ENCODE data around the gene MANBA.
"Not testable (repeated sequence)": the region's sequence is repeated elsewhere in the genome, so short reads cannot be mapped to it uniquely, and the experiment has no call there.

Gene MANBA

GRCh38 chr4:102619776-102620631 lies 140.8 kb downstream of the MANBA start:
- not testable (repeated sequence) for DNase-seq (ENCODE audit: low spot score)

GRCh38 chr4:102619021-102619420 lies 141.7 kb downstream of the MANBA start:
- DNase-seq (ENCODE audit: low spot score), result not testable (repeated sequence)

DNA sequence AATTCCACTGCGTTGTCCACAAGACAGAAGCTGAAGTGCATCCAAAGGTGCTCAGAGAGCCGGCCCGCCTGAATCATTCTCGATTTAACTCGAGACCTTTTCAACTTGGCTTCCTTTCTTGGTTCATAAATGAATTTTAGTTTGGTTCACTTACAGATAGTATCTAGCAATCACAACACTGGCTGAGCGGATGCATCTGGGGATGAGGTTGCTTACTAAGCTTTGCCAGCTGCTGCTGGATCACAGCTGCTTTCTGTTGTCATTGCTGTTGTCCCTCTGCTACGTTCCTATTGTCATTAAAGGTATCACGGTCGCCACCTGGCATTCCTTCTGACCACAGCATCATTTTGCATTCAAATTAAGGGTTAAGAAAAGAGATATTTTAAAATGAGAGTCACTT lies 144.1 kb downstream of the MANBA start:
- no peak for DNase-seq (ENCODE audit: low spot score)

DNA sequence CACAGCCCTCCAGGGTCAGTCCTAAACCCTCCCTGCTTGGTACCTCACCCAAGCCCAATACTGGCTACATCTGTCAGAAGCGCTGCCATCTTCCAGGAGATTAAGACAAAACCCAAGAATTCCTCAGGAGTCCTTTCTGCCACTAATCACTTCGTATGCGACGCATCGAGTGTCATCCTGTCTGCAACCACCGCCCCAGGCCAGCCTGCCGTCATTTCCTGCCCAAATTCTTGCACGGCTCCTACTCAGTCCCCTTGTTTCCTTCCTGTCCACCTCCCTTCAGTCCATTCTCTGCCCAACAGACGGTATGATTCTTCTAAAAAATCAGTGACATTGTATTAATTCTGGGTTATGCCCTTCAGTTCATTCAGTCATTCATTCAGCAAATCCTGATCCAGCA lies 146.0 kb downstream of the MANBA start:
- DNase-seq (ENCODE audit: low spot score), result no peak

GRCh38 chr4:102612824-102613366 lies 147.9 kb downstream of the MANBA start:
- no peak for DNase-seq (ENCODE audit: low spot score)

GRCh38 chr4:102612210-102612609 lies 148.6 kb downstream of the MANBA start:
- no peak for DNase-seq (ENCODE audit: low spot score)

GRCh38 chr4:102610476-102610875 lies 150.3 kb downstream of the MANBA start:
- no peak for DNase-seq (ENCODE audit: low spot score)

DNA sequence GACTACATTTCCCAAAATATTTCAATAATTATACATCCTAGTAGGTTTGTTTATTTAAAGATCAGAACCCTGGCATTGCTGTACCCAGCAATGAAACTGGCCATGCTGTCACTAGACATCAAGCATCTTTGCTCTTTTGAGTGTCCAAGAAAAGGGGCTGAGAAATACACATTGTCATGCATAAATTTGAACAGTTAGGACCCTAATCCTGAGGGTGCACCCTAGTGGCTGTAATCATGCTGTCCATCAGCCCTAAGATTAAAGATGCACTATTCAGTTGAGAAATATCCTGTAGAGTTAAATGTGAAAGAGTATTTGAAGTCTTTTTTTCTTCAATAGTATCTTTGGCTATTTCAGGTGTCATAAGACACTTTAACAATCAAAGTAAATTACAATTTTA lies 150.8 kb downstream of the MANBA start:
- no peak for DNase-seq (ENCODE audit: low spot score)

- no peak for DNase-seq (ENCODE audit: low spot score)
Observed at GRCh38 chr4:102608190-102608589, 152.6 kb downstream of the MANBA start.

DNA sequence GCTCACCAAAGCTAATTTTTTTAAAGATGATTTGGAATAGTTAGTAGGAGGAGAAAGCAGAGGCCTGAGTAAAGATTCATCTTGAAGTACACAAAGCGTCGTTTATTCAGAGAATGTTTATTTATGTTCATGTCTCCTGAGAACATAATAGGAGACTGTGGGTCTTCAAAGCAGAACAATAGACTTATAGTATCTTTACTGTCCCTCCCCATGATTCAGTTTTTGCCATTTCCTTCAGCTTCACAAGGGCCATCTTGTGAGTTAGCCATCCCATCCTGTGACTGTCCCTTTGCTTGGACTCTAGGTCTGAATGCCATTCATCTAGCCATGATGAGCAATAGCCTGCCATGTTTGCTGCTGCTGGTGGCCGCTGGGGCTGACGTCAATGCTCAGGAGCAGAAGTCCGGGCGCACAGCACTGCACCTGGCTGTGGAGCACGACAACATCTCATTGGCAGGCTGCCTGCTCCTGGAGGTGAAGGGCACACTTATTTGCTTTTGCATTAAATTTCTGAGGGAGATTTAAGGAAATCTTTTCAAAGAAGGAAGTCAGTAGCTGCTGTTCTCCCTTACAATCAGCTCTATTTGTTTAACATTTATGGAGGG lies 153.8 kb downstream of the MANBA start:
- no peak for DNase-seq (ENCODE audit: low spot score)

GRCh38 chr4:102606261-102606660 lies 154.5 kb downstream of the MANBA start:
- no peak for DNase-seq (ENCODE audit: low spot score)

DNA sequence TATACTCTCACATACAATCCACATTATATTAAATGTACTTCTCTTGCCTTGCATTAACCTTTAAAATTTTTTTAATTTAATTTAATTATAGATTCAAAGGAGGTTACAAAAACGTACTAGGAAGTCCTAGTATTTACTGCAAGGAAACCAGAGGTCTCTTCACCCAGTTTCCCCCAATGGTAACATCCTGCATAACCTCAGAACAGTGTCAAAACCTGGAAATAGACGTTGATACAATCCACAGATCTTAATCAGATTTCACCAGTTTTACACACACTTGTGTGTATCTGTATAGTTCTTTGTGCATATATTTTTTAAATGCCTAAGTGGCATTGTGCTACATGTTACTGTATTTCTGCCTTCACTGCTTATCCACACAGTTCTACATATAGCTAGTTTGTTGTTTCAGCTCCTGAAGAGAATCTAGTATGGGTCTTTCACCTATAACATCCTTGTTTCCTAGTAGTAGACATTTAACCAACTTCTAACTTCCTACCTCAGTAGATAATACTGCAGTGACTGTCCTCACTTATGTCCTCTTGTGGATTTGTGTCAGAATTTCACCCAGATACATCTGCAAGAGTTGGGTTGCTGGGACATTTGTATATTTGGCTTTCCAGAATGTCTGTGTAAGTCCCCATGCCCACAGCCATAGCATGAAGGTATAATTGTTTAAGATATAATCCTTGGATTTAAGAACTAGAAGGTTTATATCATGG lies 156.4 kb downstream of the MANBA start:
- DNase-seq (ENCODE audit: low spot score), result no peak

DNA sequence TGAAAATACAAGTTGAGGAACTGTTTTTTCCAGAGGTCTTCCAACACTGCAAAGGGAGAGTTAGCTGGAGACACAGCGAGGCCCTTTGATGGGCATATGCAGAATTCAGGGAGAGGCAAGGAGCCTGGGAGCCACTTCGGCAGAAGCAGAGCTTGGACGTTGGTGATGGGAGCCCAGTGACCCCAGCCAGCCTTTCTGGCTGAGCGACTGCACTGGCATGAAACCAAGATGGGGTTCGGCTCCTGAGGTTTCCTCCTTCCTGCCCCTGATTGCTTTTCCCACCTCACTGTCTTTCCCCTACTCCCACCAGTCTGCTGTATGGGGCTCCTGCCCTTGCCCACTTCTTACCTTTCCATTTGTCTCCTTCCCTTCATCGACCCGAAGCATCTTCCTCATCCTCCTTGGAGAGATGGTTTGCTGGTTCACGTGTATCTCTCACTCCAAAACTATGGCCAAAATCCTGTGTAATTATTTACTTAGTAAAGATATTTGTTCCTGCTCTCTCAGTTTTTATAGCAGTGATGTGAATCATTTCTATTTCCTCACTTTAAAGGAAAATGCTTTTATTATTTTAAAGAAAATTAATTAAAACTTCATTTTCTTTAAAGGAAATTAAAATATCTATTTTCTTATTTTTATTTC lies 159.1 kb downstream of the MANBA start:
- no peak for DNase-seq (ENCODE audit: low spot score)

- DNase-seq (ENCODE audit: low spot score), result no peak
Observed at GRCh38 chr4:102600689-102601088, 160.1 kb downstream of the MANBA start.

DNA sequence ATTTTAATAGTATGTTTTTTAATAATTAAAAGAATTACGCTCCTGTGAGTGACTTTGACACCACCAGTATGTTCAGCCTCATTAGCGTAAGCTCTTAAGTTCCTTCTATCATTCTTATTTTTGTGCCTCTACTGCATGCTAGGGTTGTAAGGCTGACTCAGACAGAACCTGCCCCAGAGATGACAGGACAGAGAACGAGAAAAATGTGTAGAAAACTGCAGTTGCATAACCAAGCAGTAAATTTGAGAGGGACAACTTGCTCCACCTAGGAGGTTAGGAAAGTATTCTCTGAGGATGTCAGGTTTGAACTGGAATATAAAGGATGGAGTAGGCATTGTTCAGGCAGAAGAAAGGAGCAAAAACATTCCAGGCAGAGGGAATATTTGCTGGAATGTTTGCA lies 160.9 kb downstream of the MANBA start:
- DNase-seq (ENCODE audit: low spot score), result no peak

GRCh38 chr4:102599455-102599854 lies 161.3 kb downstream of the MANBA start:
- no peak for DNase-seq (ENCODE audit: low spot score)

- no peak for DNase-seq (ENCODE audit: low spot score)
Observed at GRCh38 chr4:102598762-102599374, 161.9 kb downstream of the MANBA start.

DNA sequence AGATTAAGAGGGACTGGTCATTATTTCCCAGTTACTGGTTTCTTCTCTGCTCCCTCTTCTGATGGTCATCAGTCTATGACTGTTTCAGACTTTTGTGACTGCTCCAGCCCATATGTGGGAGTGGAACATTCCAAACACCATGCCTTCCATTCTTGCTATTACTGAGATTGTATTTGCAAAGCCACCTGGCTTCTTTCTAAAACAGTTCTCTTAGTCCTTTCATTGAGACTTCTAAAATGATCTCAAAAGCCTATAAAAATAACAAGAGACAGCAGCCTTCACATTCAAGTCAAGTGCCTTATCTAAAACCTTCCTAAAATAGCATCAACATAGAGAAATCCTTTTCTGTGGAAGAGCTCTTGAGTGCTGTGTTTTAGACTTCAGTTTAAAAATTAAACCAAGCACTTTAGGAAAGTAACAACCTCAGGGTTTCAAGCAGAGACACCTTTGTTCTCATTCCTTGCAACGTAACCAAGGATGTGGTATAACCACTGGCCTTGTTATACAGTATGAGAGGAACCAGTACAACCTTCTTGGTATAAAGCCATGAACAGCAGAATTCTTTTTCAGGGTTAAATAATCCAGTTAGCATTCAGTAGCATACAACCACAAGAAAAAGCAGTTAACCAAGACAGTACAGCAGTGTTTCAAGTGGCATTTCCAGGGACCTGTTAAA lies 162.5 kb downstream of the MANBA start:
- no peak for DNase-seq (ENCODE audit: low spot score)

- DNase-seq (ENCODE audit: low spot score), result no peak
Observed at GRCh38 chr4:102596532-102596931, 164.2 kb downstream of the MANBA start.

- no peak for DNase-seq (ENCODE audit: low spot score)
Observed at GRCh38 chr4:102594000-102594399, 166.8 kb downstream of the MANBA start.

DNA sequence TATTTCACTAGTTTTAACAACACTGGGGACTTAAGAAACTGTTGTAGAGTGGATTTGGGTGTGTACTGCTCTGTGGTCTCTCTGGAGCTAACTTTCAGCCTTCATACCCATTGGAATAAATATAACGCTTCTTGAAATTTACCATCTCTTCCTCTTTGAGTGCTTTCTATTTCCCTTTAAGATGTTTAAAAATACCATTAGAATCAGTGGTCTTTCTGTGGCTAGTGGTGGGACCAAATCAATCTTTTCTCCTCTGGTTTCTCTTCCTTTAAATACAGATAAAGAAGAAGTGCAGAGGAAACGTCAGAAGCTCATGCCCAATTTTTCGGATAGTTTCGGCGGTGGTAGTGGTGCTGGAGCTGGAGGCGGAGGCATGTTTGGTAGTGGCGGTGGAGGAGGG lies 167.6 kb downstream of the MANBA start:
- no peak for DNase-seq (ENCODE audit: low spot score)

Measured in LoVo (cell line).